Activated CD8-positive, alpha-beta memory T cell treated with anti-CD3 and anti-CD28 coated beads, Interleukin-2, amount 50 U/mL, for 1 hour (primary cell): ENCODE measurements around the gene ELAC1.
A peak's percentile ranks its signal among the peaks of the same experiment; 100 is the strongest.
"Not testable (repeated sequence)": the region's sequence is repeated elsewhere in the genome, so short reads cannot be mapped to it uniquely, and the experiment has no call there.

Experiments
- DNase-seq: peaks from one replicate; pipeline ENCODE4 v3.0.0-alpha.2; 2020; ENCODE audit errors: extremely low read depth

The ELAC1 gene, protein sequence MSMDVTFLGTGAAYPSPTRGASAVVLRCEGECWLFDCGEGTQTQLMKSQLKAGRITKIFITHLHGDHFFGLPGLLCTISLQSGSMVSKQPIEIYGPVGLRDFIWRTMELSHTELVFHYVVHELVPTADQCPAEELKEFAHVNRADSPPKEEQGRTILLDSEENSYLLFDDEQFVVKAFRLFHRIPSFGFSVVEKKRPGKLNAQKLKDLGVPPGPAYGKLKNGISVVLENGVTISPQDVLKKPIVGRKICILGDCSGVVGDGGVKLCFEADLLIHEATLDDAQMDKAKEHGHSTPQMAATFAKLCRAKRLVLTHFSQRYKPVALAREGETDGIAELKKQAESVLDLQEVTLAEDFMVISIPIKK

DNA sequence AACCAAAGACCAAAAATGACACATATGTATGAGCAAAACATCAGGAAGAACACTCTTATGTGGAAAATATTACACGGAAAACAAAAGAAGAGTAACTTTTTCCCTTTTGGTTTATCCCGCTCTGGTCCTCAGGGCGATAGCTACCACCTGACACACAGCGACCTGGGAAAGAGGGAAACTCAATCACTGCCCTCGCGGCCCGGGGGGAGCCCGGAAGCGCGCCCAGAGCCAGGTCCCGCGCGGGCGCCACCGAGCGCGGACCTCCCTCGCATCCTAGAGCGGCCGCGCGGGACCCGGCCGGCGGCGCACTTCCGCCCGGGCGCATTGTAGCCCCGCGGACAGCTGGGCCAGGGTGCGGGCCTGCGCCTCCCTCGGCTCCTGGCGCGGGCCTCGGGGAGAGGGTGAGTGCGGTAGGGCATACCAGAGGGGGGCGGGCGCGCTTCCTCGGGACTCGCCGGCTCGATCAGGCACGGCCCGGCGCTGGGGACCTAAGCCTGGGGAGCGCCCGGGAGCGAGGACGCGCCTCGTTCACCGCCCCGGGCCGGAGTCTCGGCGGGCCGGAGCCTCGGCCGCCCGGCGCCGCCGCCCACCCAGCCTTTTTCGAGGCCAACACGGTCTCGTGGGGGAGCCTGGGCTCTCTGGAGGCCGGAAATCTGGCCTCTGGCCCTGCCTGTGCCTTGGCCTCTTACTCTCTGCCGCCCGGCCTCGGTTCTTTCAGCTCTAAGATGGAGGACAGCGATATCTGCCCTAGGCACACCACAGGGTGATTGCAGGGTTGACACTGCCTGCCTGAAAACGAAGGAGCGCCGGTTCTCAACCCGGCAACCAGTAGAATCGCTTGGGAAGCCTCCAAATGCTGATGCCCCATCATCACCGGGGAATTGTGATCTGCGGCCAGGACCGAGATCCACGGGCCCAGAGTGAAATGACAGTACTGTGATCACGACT is at the start of gene ELAC1:
Gene ELAC1, plus strand, starts transcription at position 327 of the 948 bp plus-strand sequence. CDS start 6,365 bp downstream, outside the sequence.
- DNase-seq, result peak; percentile 35

DNA sequence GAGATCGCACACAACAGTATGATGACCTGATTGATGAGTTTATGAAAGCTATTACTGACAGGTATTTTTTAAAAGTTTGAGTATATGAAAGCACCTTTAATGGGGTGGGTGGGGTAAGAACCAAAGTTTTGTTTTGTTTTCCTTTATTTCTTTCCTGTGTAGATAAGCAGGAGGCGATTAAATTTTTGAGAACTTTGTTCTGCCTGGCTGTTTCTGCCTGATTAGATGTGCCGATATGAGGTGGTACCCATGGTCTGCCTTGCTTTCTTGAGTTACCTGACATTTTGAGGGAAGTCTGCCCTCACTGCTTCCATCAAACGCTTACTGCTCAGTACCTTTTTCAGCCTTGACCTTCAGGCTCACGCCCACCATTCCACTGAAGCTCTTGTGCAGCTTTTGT is 49.7 kb upstream of the ELAC1 start:
- DNase-seq, result no peak

DNA sequence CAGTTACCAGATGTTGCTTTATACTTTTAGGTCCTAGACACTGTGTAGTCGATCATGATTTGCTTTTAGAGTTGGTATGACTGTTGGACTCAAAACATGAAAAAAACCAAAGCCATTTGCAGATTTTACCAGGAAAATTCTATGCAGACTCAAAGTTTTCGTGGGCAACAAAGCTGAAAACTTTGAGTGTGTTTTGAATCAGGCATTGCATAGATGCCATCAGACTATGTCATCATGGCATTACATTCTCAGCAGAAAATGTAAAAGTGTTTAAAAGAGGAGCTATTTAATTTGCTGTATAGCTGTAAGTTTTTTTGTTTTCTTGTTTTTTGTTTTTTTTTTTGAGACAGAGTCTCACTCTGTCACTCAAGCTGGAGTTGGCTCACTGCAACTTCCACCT is 43.5 kb upstream of the ELAC1 start:
- DNase-seq, result no peak

DNA sequence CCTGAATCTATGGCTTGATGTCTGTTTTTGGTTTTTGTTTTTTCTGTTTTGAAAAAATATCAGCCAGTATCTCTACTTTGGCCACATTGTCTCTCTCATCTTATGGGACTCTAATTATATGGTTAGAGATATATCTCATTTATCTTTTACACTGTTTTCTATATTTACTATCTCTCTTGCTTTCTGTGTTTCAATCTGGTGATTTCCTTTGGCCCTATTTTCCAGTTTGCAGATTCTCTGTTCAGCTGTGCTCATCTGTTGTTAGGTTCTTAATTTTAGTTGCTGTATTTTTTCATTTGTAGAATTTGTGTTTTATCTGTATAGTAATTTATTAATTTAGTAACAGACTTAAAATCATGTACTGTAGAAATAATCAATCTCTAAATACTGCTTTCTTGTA is 41.3 kb upstream of the ELAC1 start:
- DNase-seq, result no peak

DNA sequence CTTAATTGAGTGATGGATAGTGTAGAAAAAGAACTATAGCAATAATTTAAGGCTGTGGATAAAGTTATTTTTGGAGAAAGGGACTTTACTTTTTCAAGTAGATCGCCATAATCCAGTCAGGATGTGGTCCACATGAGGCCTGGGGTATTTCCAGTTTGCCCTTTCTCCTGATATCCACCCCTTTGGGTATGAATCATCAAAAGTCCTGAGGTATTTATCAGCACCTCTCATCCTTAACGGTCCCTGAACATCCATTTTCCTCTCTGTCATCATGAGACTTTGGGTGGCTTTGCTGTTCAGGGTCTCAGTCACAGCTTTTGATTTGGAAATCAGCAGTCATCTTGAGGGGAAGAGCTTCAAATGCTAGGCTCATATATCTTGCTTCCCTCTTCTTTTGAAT is 39.3 kb upstream of the ELAC1 start:
- no peak for DNase-seq

DNA sequence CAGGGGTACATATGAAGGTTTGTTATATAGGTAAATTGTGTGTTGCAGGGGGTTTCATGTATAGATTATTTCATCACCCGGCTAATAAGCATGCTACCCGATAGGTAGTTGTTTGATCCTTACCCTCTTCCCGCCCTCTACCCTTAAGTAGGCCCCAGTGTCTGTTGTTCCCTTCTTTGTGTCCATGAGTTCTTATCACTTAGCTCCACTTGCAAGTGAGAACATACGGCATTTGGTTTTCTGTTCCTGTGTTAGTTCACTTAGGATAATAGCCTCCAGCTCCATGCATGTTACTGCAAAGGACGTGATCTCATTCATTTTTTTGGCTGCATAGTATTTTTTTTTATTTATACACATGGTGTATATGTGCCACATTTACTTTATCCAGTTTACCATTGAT is 34.2 kb upstream of the ELAC1 start:
- DNase-seq, result no peak

DNA sequence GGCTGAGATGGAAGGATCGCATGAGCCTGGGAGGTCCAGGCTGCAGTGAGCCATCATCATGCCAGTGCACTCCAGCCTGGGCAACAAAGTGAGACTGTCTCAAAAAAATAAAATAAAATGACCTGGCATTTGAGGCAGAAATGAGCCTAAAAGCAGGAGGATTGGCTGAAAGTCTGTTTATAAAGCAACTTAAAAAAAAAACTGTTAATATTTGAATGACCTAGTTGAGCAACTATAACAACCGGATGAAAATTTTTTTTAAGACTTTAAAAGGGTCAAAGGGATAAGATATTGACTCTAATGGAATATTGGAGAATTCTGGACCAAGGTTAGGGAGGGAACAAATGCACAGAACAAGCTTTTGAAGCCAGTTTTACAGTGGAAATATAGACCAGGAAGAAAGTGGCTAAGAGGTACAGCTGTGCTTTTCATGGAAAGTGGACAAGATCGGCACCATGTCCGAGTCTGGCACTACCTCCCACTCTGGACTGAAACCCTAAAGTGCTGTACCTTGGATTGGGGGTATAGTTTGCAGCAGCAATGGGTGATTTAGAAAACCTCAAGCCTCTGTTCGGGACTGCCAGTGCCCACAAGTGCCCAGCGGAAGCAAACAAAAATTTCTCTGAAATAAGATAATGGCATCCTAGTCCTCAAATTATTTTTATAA is 33.2 kb upstream of the ELAC1 start:
- no peak for DNase-seq

DNA sequence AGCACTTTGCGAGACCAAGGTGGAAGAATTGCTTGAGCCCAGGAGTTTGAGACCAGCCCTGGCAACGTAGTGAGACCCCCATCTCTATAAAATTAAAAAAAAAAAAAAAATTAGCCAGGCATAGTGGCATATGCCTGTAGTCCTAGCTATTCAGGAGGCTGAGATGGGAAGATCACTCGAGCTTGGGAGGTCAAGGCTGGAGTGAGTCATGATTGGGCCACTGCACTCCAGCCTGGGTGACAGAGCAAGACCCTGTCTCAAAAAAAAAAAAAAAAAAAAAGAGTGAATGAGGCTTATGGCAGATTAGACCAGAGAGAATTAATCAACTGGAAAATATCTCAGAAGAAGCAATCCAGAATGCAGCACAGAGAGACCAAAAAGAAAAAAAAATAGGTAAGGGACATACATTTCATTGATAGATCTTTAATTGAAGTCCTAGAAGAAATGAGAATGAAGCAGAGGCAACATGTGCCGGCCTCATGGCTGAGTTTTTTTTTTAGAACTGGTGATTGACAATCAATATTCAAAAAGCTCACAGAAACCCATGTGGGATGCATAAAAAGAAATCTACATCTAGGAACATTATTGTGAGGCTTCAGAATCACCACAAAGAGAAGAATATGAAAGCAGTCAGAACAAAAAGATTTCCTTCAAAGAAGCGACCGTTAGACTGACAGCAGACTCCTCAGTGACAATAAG is 32.2 kb upstream of the ELAC1 start:
- no peak for DNase-seq

DNA sequence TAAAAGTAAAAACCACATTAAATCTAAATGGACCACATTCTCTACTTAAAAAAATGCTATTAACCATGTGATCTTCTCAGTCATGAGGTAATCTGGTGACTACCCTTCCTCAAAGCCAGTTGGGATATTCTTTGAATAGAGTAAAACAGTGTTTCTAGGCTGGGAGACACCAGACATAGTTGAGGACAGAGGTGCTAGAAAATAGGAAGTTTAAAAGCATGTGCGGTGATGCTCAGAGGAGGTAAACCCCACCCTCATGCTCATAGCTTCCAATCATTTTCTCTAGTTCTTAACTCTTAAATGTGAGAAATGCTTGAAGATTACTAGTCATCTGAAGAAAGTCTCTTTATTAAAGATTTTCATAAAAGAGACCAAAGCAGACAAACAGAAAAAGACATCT is 30.7 kb upstream of the ELAC1 start:
- no peak for DNase-seq

DNA sequence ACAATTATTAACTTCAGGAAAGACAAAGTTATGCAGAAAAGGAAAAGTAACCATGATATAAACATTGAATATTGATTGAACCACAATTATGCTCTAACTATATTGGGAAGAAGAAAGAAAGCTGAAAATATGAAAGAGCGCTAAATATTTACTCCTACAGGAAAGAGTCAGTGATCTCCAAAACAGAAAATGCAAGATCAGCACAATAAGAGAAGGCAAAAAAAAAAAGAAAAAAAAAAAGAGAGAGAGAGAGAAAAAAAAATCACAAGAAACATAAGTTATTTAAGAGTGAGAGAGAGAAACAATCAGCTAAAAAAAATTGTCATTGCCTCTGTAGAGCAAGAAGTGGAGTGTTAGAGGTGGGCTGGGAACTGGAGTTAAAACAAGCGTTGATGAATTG is 28.9 kb upstream of the ELAC1 start:
- DNase-seq, result no peak

DNA sequence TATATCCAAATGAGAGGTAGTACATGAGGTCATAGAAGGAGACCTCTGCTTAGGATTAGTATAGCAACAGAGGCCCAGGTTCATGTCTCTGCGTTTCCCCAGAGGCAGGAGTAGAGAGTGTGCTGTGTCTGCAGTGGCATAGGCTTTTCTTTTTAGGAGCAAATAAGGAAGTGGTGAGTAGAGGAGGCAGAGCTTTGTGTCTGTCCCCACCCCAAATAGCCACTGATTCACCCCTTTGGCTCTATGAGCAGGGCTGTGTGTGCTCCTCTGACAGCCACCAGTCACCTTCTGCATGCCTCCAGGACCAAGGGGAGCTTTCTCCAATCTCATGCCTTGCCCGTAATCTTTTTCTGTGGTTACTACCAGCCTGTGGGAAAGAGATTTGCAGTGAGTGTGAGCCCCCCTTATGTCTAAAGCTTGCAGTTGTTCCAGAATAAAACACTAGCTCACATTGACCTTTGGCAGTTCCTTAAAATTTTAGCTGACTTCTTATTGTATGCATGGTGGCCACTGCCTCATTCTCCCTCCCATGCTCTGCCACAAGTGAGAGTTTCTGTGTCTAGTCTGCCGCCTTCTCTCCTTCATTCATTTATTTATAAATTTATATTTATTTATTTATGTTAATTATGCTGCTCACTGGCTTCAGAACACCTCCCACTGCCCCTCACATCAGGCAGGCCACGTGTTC is 23.5 kb upstream of the ELAC1 start:
- DNase-seq, result no peak

DNA sequence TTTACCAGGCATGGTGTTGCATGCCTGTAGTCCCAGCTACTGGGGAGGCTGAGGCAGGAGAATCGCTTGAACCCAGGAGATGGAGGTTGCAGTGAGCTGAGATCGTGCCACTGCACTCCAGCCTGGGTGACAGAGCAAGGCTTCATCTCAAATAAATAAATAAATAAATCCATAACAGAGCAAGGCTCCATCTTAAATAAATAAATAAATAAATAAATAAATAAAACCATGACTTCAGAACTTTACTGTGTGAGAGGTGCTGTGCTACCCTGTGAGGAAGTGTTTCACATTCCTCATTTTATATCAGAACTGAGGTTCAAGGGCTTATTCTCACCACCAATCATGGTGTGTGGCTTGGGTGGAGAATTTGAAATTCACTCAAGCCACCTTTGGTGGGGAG is 21.9 kb upstream of the ELAC1 start:
- DNase-seq, result not testable (repeated sequence)

DNA sequence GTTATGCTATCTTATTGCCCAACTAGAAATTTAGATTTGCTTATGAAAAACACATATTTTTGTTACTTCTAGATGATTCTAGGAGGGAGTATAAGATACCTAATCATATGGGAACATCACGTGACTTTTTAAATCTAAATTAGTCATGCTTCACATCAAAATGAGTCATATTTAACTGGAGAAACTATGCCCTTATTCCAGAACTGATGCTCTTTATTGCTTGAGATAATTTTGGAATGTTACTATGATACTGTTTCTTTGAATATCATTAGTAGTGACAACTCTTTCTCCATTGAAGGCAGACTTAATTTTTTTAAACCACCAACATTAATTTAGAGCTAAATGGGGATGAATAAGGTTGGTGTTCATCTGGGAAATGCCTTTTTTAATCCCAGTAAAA is 19.9 kb upstream of the ELAC1 start:
- no peak for DNase-seq

DNA sequence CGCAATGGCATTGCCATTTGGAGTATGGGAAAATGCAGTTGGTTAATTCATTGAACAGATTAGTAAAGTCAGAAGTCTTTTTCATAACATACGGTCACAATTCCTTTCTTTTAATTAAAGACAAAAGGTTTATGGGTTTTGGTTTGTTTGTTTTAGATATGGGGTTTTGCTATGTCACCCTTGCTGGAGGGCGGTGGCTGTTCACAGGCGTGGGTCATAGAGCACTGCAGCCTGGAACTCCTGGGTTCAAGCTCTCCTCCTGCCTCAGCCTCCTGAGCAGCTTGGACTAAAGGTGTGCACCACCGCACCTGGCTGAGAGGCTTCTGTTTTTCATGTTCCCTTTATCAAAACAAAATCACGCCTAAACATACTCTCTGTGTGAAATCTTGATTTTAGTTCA is 18.7 kb upstream of the ELAC1 start:
- DNase-seq, result no peak

DNA sequence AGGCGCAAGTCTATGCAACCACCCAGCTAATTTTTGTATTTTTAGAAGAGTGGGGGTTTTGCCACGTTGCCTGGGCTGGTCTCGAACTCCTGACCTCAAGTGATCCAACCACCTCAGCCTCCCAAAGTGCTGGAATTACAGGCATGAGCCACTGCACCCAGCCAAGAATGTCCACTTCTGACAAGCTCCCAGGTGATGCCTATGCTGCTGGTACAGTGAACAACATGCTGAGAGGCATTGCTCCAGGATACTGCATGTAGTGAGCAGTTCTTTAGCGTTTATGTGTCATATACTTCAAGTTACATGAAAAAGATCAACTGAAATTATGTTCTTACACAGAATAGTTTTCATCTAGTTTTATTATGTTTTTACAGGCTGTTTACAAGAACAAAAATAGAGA is 17.2 kb upstream of the ELAC1 start:
- DNase-seq, result no peak

DNA sequence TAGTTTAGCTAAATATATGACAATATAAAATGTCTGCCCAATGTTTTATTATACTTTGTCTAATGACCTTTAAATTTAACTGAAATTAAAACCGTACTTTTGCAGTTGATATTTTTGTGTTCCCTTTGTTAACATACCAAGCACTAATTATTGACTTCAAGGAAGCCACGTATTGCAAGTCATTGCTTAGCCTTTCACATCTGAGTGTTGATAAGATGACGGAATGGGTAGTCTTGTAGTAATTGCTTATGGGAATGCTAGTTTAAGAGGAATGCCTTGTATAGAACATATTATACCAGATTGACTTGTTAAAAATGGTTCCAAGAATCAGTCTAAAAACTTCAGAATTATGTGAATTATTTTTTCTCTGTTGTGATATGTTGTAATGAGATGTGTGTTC is 14.0 kb upstream of the ELAC1 start:
- DNase-seq, result no peak

DNA sequence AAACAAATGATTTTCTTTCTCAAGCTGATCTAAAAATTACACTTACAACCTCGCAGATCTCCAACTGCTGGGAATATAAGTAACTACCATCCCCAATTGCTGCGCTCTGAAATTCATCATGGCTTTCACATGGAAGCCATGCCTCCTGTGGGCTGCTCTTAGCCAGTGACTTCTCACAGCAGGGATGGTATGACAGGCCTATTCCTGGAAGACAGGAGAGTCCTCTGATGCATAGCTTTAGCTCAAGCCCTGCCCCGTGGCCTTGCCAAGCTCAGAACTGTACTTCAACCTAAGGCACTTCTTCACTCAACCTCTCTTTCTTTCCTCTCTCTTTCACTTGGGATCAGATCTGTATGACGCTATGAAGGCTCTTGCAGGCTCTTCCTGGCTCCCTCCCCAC is 12.6 kb upstream of the ELAC1 start:
- no peak for DNase-seq

DNA sequence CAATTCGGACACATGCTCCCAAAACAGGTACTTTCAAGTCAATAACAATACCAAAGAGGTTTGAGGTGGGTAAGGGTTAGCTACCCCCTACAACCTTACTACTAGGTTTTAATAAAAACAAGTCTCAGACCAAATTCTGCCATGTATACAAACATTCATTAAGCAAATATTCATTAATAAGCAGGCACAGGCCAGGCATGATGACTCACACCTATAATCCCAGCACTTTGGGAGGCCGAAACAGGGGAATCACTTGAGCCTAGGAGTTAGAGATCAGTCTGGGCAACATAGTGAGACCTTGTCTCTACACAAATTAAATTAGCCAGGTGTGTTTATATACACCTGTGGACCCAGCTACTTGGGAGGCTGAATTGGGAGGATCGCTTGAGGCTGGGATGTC is 11.7 kb upstream of the ELAC1 start:
- DNase-seq, result no peak

DNA sequence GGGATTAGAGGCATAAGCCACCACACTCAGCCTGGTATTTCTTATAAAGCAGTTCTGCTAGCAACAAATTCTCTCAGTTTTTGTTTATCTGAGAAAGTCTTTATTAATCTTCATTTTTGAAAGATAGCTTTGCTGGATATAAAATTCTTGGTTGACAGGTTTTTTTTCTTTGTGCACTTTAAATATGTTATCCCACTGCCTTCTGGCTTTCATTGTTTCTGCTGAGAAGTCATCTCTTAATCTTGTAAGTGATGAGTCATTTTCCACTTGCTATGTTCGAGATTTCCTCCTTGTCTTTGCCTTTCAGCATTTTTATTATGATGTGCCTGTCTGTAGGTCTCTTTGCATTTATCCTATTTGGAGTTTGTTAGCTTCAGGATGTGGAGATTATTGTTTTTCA is 5.9 kb upstream of the ELAC1 start:
- DNase-seq, result no peak

DNA sequence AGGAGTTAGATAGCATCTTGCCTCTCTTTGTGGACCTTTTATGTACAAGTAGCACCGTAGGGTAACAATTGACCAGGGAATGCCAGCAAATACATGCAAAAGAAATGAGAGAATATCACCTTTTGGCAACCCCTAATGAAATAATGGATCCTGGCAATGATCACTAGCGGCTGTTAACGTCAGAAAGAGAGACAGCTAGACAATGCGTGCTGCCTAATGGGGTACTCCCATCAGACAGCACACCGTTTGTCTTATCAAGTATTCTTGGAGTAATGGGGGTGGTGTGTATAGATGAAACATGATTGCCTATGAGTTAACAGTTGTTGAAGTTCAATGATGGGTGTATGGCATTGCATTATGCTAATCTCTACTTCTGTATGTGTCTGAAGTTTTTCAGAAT is 1.6 kb downstream of the ELAC1 start:
- DNase-seq, result no peak

DNA sequence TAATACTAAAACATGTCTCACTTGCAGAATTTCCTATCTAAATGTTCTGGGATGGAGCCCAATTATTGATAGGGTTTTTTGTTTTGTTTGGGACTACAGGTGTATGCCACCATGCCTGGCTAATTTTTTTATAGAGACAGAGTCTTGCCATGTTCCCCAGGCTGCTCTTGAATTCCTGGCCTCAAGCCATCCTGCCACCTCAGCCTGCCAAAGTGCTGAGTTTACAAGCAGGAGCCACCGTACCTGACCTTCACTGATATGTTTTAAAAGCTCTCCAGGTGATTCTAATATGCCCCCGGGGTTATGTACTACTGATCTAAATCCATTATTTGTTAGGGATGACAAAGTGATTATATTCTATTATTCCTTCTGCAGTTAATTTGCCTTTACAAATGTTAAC is 2.2 kb downstream of the ELAC1 start:
- DNase-seq, result no peak
